NCI-H69 (cell line): ENCODE measurements around the gene RGMB.

Experiments
- DNase-seq: peaks from one replicate; lab custom pipeline; 2025; lab: John Stamatoyannopoulos, UW

The RGMB gene

DNA sequence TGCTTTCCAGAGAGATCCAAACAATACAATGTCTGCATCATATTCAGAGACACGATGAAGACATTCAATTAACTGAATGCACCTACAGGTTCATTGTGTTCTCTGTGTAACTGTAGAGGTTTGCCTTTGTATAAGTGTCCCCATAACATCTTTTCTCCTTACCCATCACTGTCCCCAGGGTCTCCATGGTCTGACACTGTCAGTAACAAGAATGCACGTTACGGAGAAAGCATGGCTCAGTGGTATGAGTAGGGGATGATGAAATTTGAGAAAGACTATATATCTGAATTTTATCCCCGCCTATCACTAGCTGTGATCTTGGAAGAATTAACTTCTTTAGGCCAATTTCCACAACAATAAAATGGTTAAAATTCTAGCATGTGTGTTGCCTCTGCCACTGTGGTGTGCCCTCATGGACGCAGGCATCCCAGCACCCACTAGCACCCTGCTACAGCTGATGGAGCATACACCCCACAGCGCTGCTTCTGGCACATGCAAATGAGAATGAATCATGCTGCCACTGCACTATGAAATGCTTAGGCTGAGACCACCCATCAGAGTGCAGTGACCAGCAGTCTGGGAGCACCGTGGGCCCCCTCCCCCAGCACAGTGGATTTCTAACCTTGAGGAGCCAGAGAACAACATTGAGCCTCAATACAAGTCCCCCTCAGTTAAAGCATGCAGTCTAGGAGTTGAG lies 54.3 kb downstream of the RGMB start:
- DNase-seq: no peak

DNA sequence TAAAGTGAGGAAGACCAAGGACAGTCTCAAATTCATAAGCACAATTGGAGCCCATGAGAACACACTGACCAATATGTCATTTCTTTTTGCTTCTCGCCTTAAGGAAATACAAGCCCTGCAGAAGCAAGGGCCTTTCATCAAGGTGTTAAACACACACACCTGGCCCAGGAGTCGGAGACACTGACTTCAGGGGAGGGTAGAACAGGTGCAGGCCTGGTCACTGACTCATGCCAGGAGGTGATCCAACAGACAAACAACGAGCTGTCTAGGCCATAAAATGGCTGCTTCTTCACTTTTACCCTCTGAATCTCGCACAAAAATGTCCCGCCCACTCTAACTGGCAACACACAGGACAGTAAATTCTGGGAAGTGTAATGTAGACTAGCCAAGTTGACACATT lies 62.7 kb downstream of the RGMB start:
- peak; percentile 42 for DNase-seq

DNA sequence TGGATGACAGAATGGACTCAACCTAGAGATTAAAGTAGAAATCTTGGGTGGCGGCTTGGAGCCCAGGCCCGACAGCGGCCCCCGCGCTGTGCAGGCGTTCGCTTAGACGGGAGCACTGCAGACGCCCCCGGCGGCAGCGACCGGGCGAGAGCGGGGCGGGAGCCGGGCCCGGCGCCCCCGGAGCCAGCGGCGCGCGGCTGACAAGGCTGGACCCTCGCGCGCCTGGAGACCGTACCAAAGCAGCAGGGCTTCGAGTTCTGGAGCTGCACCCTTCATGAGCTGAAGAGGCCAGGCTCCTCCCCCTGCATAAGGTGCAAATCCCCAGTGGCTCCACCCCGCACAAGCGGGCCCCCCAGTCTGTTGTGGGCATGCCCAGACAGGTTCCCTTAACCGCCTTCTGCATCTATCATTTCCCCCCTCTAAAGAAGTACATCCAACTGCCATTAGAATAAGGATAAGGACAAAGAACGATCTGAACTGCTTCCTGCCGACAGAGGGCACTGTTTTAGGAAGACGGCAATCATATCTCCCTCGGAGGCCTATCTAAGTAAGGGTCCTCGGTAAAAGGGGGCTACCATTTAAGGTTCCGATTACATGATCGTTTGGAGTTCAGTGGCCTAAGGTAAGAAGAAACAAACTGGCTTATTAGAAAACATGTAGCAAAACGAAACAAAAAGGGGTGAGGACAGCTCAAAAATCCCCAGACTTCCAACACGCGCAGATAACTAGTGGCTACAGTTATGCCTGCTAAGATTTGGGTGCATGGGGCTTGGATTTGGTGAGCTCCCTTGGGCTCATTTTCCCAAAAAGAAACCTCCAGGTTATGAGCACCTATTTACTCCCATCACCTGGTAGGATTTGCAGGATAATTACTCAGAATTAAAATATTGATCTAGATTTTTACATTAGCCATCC lies 66.3 kb downstream of the RGMB start:
- no peak for DNase-seq

DNA sequence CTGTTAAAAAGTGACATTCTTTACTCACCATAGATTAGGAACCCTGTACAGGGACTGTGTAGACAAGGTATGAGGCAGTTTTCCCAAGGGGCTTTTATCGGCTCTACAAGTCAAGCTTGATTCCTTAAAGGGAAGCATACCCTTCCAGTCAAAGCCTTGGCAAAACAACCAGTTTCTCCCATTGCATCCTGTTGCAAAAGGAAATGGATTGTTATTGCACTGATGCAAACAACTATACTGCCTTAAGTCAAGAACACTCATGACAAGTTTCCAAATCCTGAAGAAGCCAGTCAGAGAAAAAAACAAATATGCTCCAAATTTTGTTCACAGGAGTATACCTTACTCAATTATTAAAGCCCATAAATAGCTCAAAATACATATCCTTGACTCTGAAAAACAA lies 67.5 kb downstream of the RGMB start:
- no peak for DNase-seq

DNA sequence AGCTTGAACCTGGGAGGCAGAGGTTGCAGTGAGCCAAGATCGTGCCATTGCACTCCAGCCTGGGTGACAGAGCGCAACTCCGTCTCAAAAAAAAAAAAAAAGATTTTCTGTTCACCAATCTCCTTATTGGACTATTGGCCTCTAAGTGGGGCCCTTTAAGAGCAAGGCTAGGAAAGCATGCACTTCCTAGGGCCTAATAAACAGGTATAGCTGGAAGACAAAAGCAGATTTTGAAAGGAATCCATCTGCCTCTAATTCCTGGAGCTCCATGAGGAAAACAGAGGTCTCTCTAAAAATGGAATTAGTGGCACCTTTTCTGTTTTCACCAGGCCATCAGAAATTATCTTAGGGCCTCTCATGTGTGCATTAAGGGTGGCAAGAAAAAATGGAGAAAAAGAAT lies 70.0 kb downstream of the RGMB start:
- no peak for DNase-seq

DNA sequence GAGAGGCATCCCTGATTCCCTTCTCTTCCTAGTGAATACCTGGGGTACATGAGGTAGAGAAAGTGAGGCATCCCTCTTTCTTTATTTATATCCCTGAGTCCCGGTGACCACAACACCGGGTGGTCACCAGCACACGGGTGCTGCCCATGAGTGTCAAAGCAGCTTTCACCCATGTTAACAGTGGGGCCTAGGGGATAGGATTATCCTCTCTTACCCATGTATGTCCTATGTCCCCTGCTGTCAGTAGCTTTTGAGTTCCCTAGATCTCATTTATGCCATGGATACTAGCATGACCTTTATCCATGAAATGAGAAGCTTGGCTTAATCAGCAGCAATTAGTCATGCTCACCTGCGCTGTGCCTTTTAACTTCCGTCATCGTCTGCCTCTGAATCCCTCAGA lies 71.4 kb downstream of the RGMB start:
- DNase-seq: no peak

DNA sequence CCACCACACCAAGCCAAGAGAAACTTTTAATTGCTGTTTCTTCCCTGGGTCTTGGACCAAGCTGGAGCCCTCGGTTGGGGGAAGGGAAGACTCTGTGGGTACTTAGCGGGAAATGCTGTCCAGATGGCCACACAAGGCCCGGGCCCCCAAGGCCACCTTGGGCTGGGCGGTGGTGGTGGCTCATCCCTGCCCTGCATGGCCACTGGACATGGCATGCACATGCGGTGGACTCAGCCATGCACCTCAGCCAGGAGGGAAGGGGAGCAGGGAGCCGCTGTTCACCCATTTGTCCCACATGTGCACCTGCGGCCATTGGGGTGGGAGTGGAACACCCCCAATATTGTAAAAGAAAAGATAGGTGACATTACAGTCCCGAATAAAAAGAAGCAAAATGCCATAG lies 72.4 kb downstream of the RGMB start:
- DNase-seq: no peak
